NCI-H187 treated with DMSO at 0.1 percent for 48 hours (cell line): ENCODE results near the gene STATH.
"Not testable (repeated sequence)": the region's sequence is repeated elsewhere in the genome, so short reads cannot be mapped to it uniquely, and the experiment has no call there.

Experiments
- DNase-seq: peaks from one replicate; lab custom pipeline; 2025; lab: John Stamatoyannopoulos, UW

Gene STATH, protein sequence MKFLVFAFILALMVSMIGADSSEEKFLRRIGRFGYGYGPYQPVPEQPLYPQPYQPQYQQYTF

GRCh38 chr4:69995526-69996016, at the start of gene STATH:
STATH (plus strand) TSS chr4:69995966; CDS start chr4:69998438, 2,472 bp downstream.
- DNase-seq = no peak

DNA sequence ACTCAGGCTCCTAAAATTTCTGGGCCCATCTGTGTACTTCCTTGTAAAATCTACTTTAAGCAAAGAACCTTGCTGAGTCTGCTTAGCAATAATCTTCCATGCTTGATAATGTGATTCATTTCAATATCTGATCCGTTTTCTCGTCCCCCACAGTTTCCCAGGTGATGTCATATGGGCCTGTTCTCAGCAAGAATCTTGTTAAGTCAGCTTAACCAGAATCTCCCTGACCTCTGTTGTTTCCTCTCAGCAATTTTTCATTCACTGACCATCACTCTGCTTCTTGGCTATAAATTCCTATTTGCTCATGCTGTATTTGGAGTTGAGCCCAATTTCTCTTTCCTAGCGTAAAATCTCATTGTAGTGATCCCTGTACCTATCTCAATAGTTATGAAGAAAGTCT, 44.2 kb upstream of the STATH start:
- no peak for DNase-seq

- no peak for DNase-seq
Measured at GRCh38 chr4:69957209-69957608, 38.6 kb upstream of the STATH start.

GRCh38 chr4:69965628-69966027, 30.1 kb upstream of the STATH start, which contains the start of gene CSN2:
CSN2 (minus strand) TSS chr4:69965728; CDS start chr4:69960995, 4,733 bp downstream.
- DNase-seq = no peak

DNA sequence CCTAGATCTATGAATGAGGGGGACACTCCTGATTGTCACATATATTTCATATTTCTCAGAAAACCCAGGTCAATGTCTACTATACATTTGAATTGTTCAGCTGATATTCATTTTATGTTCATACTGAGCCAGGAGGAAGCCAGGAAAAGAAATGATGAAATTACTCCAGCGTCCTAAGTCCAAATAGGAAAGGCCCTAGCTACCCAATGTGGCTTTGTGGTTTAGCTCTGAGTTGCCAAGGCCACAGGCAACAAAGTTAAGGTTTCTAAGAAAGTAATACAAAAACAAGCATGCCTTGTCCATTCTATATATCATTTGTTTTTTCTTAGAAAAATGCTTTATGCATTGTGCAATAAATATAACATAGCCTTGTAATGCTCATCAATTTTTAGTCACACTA, 25.7 kb upstream of the STATH start:
- no peak for DNase-seq

GRCh38 chr4:69974631-69975030, 21.1 kb upstream of the STATH start:
- DNase-seq = no peak

DNA sequence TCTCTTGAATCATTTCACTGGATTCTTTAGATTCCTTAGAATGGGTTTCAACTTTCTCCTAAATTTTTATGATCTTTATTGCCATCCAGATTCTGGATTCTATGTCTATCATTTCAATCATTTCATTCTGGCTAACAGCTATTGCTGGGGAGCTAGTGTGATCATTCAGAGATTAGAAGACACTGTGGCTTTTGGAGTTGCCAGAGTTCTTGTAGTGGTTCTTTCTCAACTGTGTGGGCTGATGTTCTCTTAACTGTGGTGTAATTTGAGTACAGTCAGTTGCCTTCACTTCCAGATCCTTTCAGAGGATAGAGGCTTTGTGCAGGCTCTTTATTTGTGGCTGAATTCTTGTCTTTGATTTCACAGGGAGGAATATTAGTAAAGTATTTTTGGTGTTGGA, 18.2 kb upstream of the STATH start:
- no peak for DNase-seq

DNA sequence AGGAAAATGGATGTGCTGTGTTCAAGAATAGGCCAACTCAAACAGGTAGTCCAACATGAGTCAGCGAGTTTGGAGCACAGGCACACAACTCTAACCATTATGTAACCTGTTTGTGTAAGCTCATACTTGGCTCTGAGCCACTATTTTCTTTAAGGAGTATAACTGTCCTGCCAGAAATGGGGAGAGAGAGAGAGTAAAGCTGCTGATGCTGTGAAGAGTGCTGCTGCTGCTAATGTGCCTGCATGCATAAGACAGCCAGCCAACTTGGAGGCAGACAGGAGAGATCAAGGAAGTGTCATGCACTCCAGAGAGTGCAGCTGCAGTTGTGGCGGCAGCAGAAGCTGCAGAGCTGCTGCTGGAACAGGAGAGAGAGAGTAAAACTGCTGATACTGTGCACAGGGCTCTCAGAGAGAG, 11.7 kb upstream of the STATH start:
- no peak for DNase-seq

GRCh38 chr4:69986663-69987062, 9.1 kb upstream of the STATH start:
- no peak for DNase-seq

GRCh38 chr4:69991016-69991415, 4.8 kb upstream of the STATH start:
- no peak for DNase-seq

DNA sequence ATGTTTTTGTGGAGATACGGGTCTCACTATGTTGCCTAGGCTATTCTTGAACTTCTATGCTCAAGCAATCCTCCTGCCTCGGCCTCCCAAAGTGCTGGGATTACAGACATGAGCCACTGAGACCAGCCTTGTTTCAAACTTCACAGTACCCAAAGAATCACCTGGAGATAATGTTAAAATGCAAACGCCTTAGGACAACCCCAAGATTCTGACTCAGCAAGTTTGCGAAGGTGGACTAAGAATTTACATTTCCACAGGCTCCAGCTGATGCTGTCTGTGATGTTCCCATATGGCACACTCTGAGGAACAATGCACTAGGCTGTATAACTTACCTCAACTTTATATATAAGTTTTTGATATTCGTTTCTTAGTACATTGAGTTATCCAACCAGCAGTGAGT, 984 bp upstream of the STATH start:
- DNase-seq = no peak

DNA sequence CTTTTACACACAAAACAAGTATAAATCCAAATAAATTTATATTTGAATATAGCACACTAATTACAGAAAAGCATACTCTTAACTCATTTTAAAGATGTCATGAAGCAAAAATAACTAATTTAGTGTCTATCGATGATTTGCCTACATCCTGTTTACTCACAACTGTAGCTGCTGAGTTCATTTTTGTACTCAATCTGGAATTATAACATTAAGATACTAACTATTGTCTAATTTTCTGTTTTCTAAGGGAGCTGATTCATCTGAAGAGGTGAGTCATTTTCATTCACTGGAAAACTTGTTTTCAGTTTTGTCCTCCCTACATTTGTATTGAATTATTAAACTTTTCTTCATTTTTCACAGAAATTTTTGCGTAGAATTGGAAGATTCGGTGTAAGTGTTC, 3.7 kb downstream of the STATH start:
- no peak for DNase-seq

- no peak for DNase-seq
Measured at GRCh38 chr4:70000711-70001110, 4.9 kb downstream of the STATH start.

GRCh38 chr4:70002507-70002906, 6.7 kb downstream of the STATH start:
- no peak for DNase-seq

GRCh38 chr4:70008771-70009170, 13.0 kb downstream of the STATH start:
- DNase-seq = no peak

- not testable (repeated sequence) for DNase-seq
Measured at GRCh38 chr4:70019006-70019405, 23.2 kb downstream of the STATH start.

DNA sequence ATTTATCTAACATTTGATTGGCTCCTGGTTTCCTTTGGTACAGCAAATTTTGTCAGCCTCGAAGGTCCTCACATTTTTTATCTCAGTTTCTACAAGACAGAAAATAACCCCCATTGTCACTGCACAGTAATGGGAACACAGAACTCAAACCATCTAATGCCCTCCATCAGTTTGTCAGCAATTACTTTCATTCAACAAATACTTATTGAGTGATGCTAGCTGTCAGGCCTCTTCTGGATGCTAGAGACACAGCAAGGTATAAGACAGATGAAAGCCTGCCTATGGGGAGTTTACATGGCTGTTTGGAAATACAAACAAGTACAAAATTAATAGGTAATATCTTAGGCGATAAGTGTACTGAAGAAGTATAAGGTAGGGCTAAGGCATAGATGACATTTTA, 27.5 kb downstream of the STATH start:
- no peak for DNase-seq

- no peak for DNase-seq
Measured at GRCh38 chr4:70027011-70027410, 31.2 kb downstream of the STATH start.

GRCh38 chr4:70028159-70028558, 32.4 kb downstream of the STATH start, which contains the start of gene HTN3:
HTN3 (plus strand) TSS chr4:70028459; CDS start chr4:70030741, 2,282 bp downstream.
- DNase-seq = not testable (repeated sequence)

- not testable (repeated sequence) for DNase-seq
Measured at GRCh38 chr4:70037559-70037958, 41.8 kb downstream of the STATH start.

DNA sequence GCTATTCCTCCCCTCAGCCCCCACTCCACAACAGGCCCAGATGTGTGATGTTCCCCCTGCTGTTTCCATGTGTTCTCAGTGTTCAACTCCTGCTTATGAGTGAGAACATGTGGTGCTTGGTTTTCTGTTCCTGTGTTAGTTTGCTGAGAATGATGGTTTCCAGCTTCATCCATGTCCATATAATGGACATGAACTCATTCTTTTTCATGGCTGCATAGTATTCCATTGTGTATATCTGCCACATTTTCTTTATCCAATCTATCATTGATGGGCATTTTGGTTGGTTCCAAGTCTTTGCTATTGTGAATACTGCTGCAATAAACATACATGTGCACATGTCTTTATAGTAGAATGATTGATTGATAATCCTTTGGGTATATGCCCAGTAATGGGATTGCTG, 44.2 kb downstream of the STATH start:
- not testable (repeated sequence) for DNase-seq

GRCh38 chr4:70041652-70042286, 46.0 kb downstream of the STATH start:
- no peak for DNase-seq

DNA sequence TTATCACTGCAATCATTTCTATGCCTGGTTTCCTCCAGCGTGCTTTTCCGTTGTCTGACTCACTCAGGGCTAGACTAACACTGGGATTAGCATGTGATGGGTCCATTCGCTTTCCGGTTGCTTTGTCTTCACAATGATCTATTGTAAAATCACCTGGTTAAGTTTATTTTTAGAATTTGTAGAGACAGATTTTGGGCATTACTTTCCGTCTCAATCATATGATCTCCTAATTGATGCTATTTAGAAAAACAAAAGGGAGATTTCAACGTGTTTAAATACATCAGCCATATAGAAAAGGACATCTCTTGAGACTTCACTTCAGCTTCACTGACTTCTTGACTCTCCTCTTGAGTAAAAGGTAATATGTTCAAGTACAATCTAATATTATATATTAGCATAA, 54.4 kb downstream of the STATH start, which contains the start of gene HTN1:
HTN1 (plus strand) TSS at position 301 of the 400 bp plus-strand sequence. CDS start 2,639 bp downstream, outside the sequence.
- not testable (repeated sequence) for DNase-seq
